NCI-H82 (cell line): ENCODE results near the gene ITGAL.
A peak's percentile ranks its signal among the peaks of the same experiment; 100 is the strongest.
"Not testable (repeated sequence)": the region's sequence is repeated elsewhere in the genome, so short reads cannot be mapped to it uniquely, and the experiment has no call there.

Experiments used
- DNase-seq: peaks from one replicate; lab custom pipeline; 2025; lab: John Stamatoyannopoulos, UW

Gene ITGAL

GRCh38 chr16:30472328-30472942, at the start of gene ITGAL:
ITGAL (plus strand) TSS chr16:30472742; CDS start chr16:30472838, 96 bp downstream.
- no peak for DNase-seq

- no peak for DNase-seq
Observed at GRCh38 chr16:30428055-30428454, 44.5 kb upstream of the ITGAL start.

GRCh38 chr16:30429418-30429677, 43.2 kb upstream of the ITGAL start:
- no peak for DNase-seq

- peak; percentile 100 for DNase-seq
Observed at GRCh38 chr16:30429678-30430427, 42.7 kb upstream of the ITGAL start, which contains the start of gene DCTPP1. DCTPP1 (minus strand) TSS chr16:30430030; CDS start chr16:30429980, 50 bp downstream.

- no peak for DNase-seq
Observed at GRCh38 chr16:30430428-30430970, 42.0 kb upstream of the ITGAL start.

- no peak for DNase-seq
Observed at GRCh38 chr16:30434852-30435251, 37.7 kb upstream of the ITGAL start.

- DNase-seq: no peak
Observed at GRCh38 chr16:30437511-30438046, 35.0 kb upstream of the ITGAL start.

GRCh38 chr16:30438835-30439234, 33.7 kb upstream of the ITGAL start:
- no peak for DNase-seq

- DNase-seq: no peak
Observed at GRCh38 chr16:30439720-30440348, 32.7 kb upstream of the ITGAL start.

GRCh38 chr16:30443631-30444030, 28.9 kb upstream of the ITGAL start:
- peak; percentile 22 for DNase-seq

- peak; percentile 46 for DNase-seq
Observed at GRCh38 chr16:30444231-30445148, 28.1 kb upstream of the ITGAL start.

- DNase-seq: no peak
Observed at GRCh38 chr16:30445149-30445407, 27.5 kb upstream of the ITGAL start.

GRCh38 chr16:30445408-30446202, 26.9 kb upstream of the ITGAL start, which contains the start of gene SEPHS2:
SEPHS2 (minus strand) TSS chr16:30445874; CDS start chr16:30445727, 147 bp downstream.
- DNase-seq: peak; percentile 98

GRCh38 chr16:30446203-30446595, 26.3 kb upstream of the ITGAL start:
- DNase-seq: no peak

GRCh38 chr16:30447512-30448226, 24.9 kb upstream of the ITGAL start:
- DNase-seq: no peak

GRCh38 chr16:30449116-30449435, 23.5 kb upstream of the ITGAL start:
- DNase-seq: no peak

- not testable (repeated sequence) for DNase-seq
Observed at GRCh38 chr16:30452709-30453580, 19.6 kb upstream of the ITGAL start.

- no peak for DNase-seq
Observed at GRCh38 chr16:30456302-30456701, 16.2 kb upstream of the ITGAL start.

GRCh38 chr16:30457256-30457655, 15.3 kb upstream of the ITGAL start:
- no peak for DNase-seq
